Globus pallidus (tissue), 1 donor: ENCODE data around the gene ZNF175.

Source experiments
- DNase-seq: peaks from one replicate; pipeline ENCODE4 v3.0.0-alpha.2; 2015; ENCODE audit warnings: low spot score

Gene ZNF175

GRCh38 chr19:51570962-51571575 is at the start of gene ZNF175:
ZNF175 (plus strand) TSS chr19:51571283; CDS start chr19:51573330, 2,047 bp downstream.
- peak; percentile 98 for DNase-seq

- no peak for DNase-seq
Measured at GRCh38 chr19:51521357-51521756, 49.7 kb upstream of the ZNF175 start.

- DNase-seq, result no peak
Measured at GRCh38 chr19:51521781-51522180, 49.3 kb upstream of the ZNF175 start.

GRCh38 chr19:51524666-51525264 is 46.3 kb upstream of the ZNF175 start:
- DNase-seq, result no peak

GRCh38 chr19:51525651-51526050 is 45.4 kb upstream of the ZNF175 start:
- no peak for DNase-seq

- DNase-seq, result no peak
Measured at GRCh38 chr19:51529301-51529700, 41.8 kb upstream of the ZNF175 start.

GRCh38 chr19:51530616-51531015 is 40.5 kb upstream of the ZNF175 start:
- DNase-seq, result no peak

- peak; percentile 48 for DNase-seq
Measured at GRCh38 chr19:51531349-51532315, 39.5 kb upstream of the ZNF175 start, which contains the start of gene SIGLEC6. SIGLEC6 (minus strand) TSS chr19:51531670; CDS start chr19:51531648, 22 bp downstream.

GRCh38 chr19:51535535-51535934 is 35.5 kb upstream of the ZNF175 start:
- DNase-seq, result no peak

- no peak for DNase-seq
Measured at GRCh38 chr19:51539821-51540366, 31.2 kb upstream of the ZNF175 start.

- DNase-seq, result no peak
Measured at GRCh38 chr19:51541458-51542357, 29.4 kb upstream of the ZNF175 start.

- DNase-seq, result no peak
Measured at GRCh38 chr19:51542699-51543098, 28.4 kb upstream of the ZNF175 start.

- DNase-seq, result no peak
Measured at GRCh38 chr19:51544038-51544437, 27.0 kb upstream of the ZNF175 start.

- no peak for DNase-seq
Measured at GRCh38 chr19:51546107-51546649, 24.9 kb upstream of the ZNF175 start.

GRCh38 chr19:51546650-51547396 is 24.3 kb upstream of the ZNF175 start:
- DNase-seq, result no peak

- no peak for DNase-seq
Measured at GRCh38 chr19:51547397-51548212, 23.5 kb upstream of the ZNF175 start.

- DNase-seq, result no peak
Measured at GRCh38 chr19:51548213-51548651, 22.9 kb upstream of the ZNF175 start.

GRCh38 chr19:51548891-51549305 is 22.2 kb upstream of the ZNF175 start:
- no peak for DNase-seq
